Renal cortical epithelial cell (primary cell): ENCODE data around the gene NPLOC4. TPM values are rescaled to one million over a fixed set of nuclear protein-coding genes. Genes with fewer than 3 reads are reported as not detected.

Experiments
- DNase-seq: peaks from one replicate; pipeline ENCODE4 v3.0.0-alpha.2; 2011; ENCODE audit warnings: low read depth
- total RNA-seq: library from RNA; depleted of rRNA; stranded (reverse); fragments of >200 nt; gene quantifications from 2 replicates; pipeline ENCODE4 v1.2.3, GENCODE V29; 2014

Gene NPLOC4
- total RNA-seq, 1 donor from 2014 or later = 84.6 TPM

DNA sequence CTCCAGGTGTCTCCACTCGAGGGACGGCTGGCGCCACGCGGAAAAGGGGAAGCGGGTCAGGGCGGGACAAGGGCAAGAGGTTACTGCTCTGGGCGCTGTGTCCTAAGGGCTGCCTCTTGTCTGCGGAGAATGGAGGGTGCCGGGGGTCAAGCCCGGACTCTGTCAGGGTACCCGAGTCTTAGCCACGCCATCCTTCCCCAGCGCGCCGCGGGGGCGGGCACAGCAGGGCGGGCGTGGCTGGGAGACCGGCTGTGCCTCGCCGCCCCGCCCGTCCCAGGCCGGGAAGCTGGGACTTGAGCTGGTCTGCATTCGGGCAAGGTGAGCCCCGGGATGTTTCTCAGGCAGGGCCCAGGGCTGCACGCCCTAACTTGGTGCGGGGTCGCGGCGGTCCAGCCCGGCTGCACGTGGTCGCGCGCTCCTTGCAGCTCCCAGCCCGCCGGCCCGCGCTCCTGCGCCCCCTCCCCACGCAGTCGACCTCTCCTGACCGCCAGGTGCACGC lies 118.1 kb downstream of the NPLOC4 start:
- DNase-seq = no peak

DNA sequence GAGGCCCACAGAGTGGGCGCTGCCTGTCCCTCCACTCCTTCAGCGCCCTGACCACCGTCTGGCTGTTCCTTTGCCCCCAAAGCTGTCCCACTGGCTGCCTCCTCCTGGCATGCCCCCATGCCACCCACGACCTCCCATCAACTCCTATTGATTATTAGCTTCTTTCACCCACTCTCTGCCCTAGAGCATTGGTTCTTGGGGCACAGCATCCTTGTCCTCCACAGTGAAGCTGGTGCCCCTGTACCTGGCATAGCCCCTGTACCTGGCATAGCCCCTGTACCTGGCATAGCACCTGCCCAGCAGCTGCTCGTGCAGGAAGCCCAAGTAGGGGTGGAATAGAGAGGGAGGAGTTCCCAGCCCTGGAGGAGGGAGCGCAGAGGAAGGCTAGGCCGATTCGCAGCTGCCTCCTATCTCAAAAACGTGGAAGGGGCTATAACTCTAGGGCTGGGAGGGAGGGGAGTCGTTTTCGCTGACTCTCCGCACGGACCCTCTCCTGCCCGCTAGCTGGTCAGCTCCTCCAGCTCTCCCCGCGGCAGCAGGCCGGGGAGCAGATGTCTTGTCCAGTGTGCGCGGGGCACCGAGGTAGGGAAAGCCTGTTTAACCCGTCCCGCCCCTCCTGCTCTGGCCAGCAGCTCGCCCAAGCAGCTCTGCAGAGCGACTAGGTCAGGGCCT lies 118.7 kb downstream of the NPLOC4 start:
- no peak for DNase-seq

DNA sequence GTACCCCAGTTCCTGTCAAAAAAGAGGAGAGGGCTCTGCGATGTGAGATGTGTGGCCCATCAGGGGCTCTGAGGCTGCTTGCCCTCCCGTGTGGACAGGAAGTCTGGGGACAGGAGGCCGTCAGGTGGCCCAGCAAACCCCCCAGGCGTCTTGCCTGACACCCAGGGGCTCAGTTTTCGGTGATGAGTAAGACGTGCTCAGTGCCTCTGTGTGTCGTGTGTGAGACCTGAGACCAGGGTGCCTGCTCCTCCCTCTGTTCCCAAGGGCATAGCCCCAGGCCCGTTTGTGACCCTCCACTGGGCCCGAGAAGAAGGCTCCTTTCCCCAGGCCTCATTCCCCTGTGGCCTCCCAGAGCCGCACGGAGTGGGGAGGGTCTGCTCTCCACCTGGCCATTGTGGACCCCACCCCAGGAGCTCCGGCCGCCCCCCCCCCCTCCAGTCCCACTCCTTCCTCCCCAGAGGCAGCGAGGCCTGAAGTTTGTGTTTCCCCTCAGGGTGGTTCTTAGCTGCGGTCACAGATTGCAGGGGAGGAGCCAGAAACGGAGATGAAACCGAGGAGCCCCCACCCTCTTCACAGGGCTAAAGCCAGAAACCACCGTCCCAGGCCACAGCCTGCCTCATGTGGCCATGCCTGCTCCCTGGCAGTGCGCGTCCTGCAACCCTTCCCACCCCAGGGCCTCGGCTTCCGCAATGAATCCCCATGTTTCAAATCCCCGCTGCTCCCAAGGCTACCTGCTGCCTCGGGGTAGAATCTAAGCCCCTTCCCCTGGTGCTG lies 119.4 kb downstream of the NPLOC4 start:
- DNase-seq = no peak

DNA sequence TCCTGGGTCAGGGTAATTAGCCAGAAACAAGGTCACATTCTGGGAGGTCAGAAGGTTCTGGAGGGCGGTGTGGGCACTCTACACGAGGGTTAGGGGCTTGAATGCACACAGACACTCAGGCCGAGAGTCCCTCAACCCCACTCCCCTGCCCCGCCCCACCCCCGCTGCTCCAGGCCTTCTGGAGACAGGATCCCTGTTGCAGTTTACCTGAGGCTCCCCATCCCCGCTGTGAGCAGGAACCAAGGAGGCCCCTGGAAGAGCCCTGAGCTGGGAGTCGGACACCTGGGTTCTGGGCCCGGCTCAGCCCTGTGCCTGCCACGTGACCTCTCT lies 119.9 kb downstream of the NPLOC4 start:
- no peak for DNase-seq

DNA sequence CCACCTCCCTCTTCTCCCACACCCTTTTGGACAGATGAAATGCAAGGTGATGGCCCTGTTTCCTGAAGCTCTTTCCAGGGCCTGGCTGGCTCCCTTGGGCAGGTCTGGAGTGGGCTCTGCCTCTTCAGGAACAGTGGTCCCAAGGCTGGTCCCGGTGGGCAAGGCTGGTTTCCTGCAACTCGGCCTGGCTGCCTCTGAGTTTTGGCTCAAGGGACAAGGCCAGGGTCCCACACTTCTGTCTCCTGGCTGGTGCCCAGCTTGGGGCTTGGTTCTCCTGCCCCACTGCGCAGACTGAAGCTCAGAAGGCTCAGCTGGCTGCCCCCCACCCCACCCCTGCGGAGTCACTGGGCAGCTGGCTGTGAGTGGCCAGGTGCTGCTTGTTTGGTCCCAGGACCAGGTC lies 120.5 kb downstream of the NPLOC4 start:
- no peak for DNase-seq

DNA sequence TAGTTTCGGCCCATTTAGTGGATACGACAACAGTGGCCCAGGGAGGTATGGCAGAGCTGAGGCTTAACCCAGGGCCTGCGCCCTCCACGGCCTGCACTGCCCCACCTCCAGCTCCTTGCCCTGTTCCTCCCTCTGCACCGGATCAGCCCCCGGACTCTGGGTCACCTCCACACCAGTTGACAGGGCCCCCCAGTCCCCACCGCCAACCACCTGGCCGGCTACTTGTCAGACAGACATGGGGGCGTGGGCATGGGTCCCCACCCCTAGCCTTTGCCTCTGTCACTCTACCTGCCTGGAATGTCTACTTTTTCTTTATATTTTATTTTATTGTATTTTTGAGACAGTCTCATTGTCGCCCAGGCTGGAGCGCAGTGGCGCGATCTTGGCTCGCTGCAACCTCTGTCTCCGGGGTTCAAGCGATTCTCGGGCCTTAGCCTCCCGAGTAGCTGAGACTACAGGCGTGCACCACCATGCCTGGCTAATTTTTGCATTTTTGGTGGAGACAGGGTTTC lies 121.3 kb downstream of the NPLOC4 start:
- no peak for DNase-seq

DNA sequence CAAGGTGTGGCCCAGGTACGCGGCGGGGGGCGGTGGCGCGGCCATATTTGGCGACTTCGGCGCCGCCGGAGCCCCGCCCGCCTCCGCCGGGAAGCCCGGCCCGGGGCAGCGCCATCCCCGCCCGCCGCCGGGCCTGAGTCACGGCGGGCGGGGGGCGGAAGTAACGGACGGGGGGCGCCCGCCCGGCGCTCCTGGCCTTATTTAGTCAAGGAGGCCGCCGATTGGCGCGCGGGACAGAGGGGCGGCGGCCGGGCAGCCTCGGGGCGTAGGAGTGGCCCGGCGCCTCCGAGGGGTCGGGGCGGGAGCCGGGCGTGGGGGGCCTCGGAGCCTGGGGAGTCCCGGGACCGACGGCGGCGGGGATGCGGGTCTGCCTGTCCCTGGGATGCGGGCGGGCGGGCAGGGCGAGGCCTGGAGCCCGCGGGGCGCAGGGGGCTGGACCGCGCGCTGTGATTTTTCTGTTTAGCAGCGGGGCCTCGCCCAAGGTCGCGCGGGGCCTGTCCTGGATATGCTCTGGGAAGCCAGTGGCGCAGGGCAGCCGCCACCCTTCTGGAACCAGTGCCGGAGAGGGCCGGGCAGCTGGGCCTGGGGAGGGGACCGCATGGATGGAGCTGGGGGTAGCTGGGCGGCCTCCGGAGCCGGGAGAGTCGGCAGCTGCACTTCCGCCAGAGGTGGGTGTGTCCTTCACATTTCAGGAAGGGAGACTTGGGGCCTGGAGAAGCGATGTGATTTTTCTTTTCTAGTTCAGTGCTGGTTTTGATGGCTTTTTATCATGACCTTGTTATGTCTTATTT lies 122.0 kb downstream of the NPLOC4 start:
- no peak for DNase-seq

DNA sequence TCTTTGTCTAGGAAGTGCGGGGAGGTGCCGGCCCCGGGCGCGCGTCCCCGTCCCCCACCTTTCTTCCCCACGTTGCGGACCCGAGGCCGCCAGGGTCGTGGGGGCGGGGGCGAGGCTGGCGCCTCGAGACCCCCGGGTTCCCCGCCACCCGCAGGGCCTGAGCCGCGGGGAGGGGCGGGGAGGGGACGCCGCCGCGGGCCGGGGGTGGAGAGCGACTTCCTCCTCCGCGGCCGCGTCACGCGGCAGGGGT lies 122.5 kb downstream of the NPLOC4 start:
- DNase-seq = no peak

DNA sequence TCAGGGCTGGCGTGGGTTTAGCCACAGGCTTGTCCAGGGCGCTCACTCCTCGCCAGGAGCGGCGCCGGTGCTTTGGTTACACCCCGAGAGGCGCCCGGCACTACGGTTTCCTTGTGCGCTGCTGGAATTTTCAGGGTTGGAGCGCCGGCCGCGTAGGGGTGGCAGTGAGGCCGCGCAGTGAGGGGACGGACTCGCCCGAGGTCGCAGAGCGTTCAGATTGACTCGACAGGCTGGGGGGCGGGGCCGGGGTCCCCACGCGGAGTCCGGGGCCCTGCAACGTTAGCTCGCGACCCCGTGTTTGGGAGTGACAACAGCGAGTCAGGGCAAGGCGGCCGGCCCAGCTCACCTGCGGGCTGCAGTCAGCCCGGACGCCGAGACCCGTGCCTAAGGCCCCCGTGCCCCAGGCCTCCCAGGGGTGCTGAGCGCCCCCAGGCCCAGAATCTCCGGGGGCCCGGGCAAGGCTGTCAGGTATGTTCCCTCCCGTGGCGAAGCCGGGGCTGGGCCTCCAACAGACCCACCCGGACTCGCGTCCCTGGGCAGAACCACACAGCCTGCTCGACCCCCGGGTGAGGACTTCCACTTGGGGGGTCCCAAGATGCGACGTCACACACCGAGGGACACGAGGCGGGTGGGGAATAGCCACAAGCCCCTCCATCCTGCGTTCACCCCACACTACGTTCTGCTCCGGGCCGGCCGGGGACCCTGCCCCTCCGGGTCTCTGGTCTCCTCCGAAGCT lies 123.0 kb downstream of the NPLOC4 start:
- peak; percentile 36 for DNase-seq

DNA sequence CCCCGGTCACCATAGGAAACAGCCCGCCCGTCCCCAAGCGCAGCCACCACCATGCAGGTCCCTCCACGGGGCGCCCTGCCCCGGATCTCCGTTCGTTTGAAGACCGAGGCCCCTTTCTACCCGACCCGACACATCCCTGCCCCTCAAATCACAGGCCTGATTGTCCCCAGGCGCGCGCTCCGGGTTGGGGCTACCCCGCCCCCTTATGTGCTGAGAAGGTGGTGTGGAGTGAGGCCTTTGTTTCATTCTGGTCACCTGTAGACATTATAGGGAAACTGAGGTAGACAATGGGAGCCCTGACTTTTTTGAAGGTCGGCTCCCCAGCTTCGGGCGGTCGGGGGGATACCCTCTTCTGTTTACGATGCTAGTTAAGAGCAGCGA lies 123.5 kb downstream of the NPLOC4 start:
- DNase-seq = no peak

DNA sequence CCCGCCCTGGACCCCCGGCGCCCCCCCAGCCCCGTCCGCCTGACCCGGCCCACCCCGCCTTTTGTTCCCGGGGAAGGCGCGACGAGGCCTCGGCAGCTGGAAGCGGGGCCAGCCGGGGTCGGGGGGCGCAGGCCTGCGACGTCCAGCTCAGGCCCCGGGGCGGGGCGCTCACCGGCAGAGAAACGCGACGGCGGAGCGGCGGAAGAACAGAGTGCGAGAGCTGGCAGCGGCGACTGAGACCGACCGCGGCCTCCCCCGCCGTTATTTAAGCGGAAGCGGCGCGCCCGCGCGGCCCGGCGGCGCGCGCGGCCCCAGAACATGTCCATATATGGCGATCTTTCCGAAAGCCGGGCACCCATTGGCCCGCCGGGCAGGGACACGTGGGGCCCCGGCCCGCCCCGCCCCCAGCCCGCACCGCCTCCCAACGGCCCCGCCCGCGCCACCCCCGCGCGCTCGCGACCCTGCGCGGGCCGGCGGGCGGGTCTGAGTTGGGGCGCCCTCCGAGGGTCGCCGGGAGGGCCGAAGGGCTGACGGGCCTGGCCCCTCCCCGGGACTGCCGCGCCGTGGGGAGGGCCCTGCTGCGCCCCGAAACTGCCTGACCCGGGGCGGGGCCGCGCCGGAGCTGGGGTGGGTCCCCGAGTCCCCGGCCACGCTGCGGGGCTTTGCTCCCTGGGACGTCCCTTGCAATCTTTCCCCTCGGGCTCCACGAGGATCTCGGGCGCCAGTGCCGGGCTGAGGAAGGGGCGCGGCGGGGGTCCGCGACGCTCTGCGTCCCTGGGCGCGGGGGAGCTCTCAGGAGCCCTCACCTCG lies 124.1 kb downstream of the NPLOC4 start, which contains the start of gene ACTG1:
ACTG1 (minus strand) TSS at position 238 of the 810 bp plus-strand sequence. CDS start 445 bp downstream, outside the sequence.
- DNase-seq = peak; percentile 69

DNA sequence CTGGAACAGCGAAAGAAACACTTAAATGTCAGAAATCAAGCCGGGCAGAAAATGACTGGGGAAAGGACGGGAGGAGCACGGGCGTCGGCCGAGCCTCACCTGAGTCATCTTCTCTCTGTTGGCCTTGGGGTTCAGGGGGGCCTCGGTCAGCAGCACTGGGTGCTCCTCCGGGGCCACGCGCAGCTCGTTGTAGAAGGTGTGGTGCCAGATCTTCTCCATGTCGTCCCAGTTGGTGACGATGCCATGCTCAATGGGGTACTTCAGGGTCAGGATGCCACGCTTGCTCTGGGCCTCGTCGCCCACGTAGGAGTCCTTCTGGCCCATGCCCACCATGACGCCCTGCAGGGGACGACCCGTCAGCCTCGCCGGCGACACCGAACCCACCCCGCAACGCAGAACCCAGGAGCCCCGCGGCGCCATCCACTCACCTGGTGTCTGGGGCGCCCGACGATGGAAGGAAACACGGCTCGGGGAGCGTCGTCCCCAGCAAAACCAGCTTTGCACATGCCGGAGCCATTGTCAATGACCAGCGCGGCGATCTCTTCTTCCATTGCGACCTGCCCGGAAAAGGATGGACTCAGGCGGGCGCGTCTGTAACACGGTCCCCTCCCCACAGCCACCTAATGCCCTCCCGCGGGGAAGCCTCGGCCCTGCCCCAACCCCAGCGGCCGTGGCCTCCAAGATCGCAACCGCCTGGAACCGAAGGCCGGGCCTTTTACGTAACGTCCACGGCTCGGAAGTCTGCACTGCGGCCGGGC lies 124.9 kb downstream of the NPLOC4 start:
- no peak for DNase-seq

DNA sequence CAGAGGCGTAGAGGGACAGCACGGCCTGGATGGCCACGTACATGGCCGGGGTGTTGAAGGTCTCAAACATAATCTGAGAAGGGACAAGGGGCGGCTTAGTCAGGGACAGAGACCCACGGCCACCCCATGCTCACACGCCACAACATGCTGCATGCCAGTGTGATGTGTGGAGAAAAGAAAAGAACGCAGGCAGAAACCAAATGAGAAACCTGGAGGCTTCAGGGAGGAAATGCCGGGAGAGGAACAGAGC lies 125.4 kb downstream of the NPLOC4 start:
- DNase-seq = no peak

DNA sequence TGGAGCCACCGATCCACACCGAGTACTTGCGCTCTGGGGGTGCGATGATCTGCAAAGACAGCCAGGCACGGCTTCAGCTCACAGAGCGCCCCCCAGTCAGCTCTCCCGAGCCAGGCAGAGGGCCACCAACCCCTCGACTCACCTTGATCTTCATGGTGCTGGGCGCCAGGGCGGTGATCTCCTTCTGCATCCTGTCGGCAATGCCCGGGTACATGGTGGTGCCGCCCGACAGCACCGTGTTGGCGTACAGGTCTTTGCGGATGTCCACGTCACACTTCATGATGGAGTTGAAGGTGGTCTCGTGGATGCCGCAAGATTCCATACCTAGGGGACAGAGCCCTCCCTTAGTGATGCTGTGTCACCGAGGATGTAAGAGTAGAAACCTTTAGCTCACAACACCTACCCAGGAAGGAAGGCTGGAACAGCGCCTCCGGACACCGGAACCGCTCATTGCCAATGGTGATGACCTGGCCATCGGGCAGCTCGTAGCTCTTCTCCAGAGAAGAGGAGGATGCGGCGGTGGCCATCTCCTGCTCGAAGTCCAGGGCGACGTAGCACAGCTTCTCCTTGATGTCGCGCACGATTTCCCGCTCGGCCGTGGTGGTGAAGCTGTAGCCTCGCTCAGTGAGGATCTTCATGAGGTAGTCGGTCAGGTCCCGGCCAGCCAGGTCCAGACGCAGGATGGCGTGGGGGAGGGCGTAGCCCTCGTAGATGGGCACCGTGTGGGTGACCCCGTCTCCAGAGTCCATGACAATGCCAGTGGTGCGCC lies 125.9 kb downstream of the NPLOC4 start:
- DNase-seq = no peak

DNA sequence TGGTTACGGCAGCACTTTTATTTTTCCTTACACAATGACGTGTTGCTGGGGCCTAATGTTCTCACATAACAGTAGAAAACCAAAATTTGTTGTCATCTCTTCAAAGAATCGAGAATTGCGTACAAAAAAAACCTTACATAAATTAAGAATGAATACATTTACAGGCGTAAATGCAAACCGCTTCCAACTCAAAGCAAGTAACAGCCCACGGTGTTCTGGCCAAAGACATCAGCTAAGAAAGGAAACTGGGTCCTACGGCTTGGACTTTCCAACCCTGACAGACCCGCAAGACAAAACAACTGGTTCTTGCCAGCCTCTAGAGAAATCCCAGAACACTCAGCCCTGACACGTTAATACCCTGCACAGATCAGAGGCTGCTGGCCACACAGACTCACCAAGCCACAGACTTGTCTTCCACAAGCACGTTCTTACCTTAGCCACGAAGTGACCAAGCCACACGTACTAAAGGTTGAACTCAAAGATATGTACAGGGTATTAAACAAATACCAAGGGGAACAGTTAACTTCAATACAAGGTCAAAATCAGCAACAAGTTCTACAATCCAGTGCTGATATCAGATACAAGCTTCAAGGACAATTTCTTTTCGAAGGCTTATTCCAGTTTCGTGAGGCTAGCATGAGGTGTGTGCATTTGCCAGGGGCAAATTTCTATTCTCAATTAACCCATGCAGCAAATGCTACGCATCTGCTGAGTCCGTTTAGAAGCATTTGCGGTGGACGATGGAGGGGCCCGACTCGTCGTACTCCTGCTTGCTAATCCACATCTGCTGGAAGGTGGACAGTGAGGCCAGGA lies 126.7 kb downstream of the NPLOC4 start:
- DNase-seq = no peak

DNA sequence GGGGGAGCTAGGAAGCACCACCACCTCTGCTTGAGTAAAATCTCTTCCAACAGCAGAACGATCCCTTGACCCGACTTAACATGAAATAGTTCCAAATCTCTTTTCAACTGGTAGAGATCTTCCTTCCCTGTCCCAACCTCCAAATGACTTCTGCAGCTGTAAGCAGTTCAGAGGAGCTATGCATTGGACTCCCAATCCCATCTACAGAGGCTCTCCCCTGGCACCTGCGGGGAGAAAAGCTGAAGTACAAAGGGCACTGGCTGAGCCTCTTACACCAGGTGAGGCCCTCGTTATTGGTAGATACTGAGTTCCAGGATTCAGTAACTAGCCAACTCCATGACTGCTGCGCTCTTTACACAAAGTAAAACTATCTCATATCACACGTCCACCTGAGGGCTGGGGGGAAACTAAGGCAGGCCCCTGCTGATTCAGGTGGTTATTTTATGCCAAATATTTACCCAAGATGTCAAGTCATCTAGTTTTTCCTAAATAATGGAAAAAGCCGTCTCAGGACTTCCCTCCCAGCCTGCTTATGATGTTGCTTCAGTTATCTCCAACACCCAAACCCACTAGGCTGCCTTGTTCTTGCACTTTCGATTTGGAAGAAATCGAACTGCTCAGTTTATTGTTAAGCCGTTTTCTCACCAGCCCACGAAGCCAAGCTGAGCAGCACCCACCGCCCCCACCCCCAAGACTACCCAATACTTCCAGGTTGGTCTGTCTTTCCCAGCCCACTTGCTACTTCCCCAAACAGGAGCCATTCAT lies 127.5 kb downstream of the NPLOC4 start:
- peak; percentile 34 for DNase-seq

DNA sequence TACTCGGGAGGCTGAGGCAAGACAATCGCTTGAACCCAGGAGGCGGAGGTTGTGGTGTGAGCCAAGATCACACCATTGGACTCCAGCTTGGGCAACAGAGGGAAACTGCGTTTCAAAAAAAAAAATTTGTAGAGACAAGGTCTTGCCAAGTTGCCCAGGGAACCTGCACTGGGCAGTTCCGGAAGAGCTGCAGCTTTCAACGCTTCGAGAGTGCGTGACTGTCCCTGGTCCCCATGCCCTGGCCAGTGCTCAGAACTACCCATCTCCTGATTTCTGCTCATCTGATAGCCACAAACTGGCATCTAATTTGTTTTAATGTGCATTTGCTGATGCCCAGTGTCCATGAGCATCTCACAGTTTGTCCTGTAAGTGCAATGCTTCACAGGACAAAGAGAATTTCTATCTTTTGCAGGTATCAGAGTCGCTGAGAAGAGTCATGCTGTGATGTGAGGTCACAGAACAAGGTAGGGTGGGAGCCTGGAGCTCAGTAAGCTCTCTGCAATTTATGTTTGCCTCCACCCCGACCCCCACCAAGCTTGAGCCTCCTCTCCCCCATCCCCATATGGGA lies 128.2 kb downstream of the NPLOC4 start:
- peak; percentile 57 for DNase-seq
